NCI-H146 treated with DMSO at 0.1 percent for 48 hours (cell line): Measurements from ENCODE around the gene LRRIQ1.

Source experiments
- DNase-seq: peaks from one replicate; lab custom pipeline; 2025; ENCODE audit not compliant: unreplicated experiment; lab: John Stamatoyannopoulos, UW

Gene LRRIQ1

GRCh38 chr12:85280165-85280983, 244.2 kb downstream of the LRRIQ1 start, which contains the start of gene ALX1:
Gene ALX1 (plus strand): TSS chr12:85280220. CDS start chr12:85280262, 42 bp downstream.
- DNase-seq, result no peak

DNA sequence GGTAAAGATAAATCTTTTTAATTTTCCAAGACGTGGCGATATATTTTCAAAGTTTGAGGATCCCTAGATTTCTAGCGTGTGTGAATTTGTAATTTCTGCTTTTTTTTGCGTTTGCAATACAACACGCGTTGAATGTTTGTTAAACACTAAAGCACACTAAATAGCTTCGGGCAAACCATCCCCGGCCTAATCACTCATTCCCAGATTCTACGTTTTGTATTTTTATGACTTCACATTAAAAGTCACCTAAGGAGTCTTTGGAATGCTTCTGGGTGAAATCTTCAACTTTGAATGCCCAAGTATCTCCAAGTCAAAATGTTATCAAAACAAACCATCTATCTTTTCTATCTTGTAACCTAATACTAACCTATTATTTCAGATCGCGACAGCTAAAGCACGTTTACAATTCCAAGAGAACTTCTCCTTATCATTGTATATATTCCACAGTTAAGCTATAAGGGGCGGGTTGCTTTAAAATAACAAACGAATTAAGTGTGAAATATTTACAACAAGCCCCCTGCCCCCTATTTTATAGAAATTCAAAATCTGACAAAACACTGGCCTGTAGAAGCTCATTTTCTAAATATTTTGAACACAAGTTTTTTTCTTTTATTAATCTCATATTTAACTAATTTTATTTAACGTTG, 245.0 kb downstream of the LRRIQ1 start:
- DNase-seq, result no peak

- no peak for DNase-seq
Observed at GRCh38 chr12:85281636-85282312, 245.6 kb downstream of the LRRIQ1 start.

DNA sequence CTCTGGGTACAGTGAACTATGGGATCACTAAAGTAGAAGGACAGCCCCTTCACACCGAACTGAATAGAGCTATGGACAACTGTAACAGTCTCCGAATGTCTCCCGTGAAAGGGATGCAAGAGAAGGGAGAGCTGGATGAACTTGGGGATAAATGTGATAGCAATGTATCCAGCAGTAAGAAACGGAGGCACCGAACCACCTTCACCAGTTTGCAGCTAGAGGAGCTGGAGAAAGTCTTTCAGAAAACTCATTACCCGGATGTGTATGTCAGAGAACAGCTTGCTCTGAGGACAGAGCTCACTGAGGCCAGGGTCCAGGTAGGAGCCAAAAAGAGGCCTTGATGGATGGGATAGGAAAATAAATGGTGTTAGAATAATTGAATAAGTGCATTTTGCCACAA, 247.4 kb downstream of the LRRIQ1 start:
- DNase-seq, result no peak
